Hepatocyte (in vitro differentiated cells): Measurements from ENCODE around the gene CYP3A7. TPM values are rescaled to one million over a fixed set of nuclear protein-coding genes. Genes with fewer than 3 reads are reported as not detected.
"Not testable (repeated sequence)": the region's sequence is repeated elsewhere in the genome, so short reads cannot be mapped to it uniquely, and the experiment has no call there.

ENCODE experiments used
- DNase-seq: peaks from one replicate; pipeline ENCODE4 v3.0.0-alpha.2; 2016; ENCODE audit warnings: low spot score
- H2AFZ ChIP-seq: fragments of 200-600 bp; sonication (generic); 2 replicates; pipeline ENCODE4 v1.6.0; 2016; ENCODE audit warnings: antibody characterized with exemption, mild to moderate bottlenecking
- H3K27ac ChIP-seq: fragments of 200-600 bp; sonication (generic); 2 replicates; pipeline ENCODE4 v1.5.1; 2016; ENCODE audit warnings: mild to moderate bottlenecking
- H3K27me3 ChIP-seq: fragments of 200-600 bp; sonication (generic); 2 replicates; pipeline ENCODE4 v1.6.1; 2016
- H3K36me3 ChIP-seq: fragments of 200-600 bp; sonication (generic); replicated peaks from 2 replicates; pipeline ENCODE4 v1.5.1; 2016; ENCODE audit warnings: low read depth; ENCODE audit not compliant: insufficient read depth
- H3K4me1 ChIP-seq: fragments of 200-600 bp; sonication (generic); 2 replicates; pipeline ENCODE4 v1.5.1; 2016; ENCODE audit warnings: mild to moderate bottlenecking, moderate library complexity; ENCODE audit not compliant: insufficient read depth
- H3K4me2 ChIP-seq: fragments of 200-600 bp; sonication (generic); 2 replicates; pipeline ENCODE4 v1.6.0; 2016
- H3K4me3 ChIP-seq: fragments of 200-600 bp; sonication (generic); 2 replicates; pipeline ENCODE4 v1.5.1; 2016; ENCODE audit warnings: mild to moderate bottlenecking
- H3K79me2 ChIP-seq: fragments of 200-600 bp; sonication (generic); 2 replicates; pipeline ENCODE4 v1.6.0; 2017; ENCODE audit warnings: mild to moderate bottlenecking
- H3K9me2 ChIP-seq: fragments of 200-600 bp; sonication (generic); replicated peaks from 2 replicates; pipeline ENCODE4 v1.6.0; 2017; ENCODE audit warnings: mild to moderate bottlenecking; ENCODE audit not compliant: insufficient read depth
- H3K9me3 ChIP-seq: fragments of 200-600 bp; sonication (generic); 2 replicates; pipeline ENCODE4 v1.5.1; 2016; ENCODE audit warnings: low read depth, mild to moderate bottlenecking
- H4K20me1 ChIP-seq: fragments of 200-600 bp; sonication (generic); 2 replicates; pipeline ENCODE4 v1.6.0; 2016; ENCODE audit warnings: mild to moderate bottlenecking; ENCODE audit not compliant: insufficient read depth, poor library complexity, severe bottlenecking
- EZH2 ChIP-seq: fragments of 200-600 bp; sonication (generic); IDR thresholded peaks from 2 replicates; pipeline ENCODE4 v1.6.1; 2016; ENCODE audit warnings: antibody characterized with exemption, mild to moderate bottlenecking, borderline replicate concordance
- EZH2phosphoT487 ChIP-seq: fragments of 200-600 bp; sonication (generic); IDR thresholded peaks from one replicate; pipeline ENCODE4 v1.6.1; 2018; ENCODE audit warnings: antibody characterized with exemption, mild to moderate bottlenecking, low read depth, moderate library complexity; ENCODE audit not compliant: unreplicated experiment, severe bottlenecking
- WGBS: methylation state at CpG from one replicate; pipeline ENCODE4 v1.1.6; 2016; ENCODE audit warnings: low lambda C conversion rate; ENCODE audit errors: missing lambda C conversion rate; 5-methylcytosine and 5-hydroxymethylcytosine counted together
- polyA plus RNA-seq: library from polyadenylated mRNA; unstranded; fragments of >200 nt; fragmentation: Nextera tagmentation; extraction: Ambion mirVana; gene quantifications from 2 replicates; pipeline ENCODE4 v1.2.1, GENCODE V29; 2016
- total RNA-seq: library from RNA; depleted of rRNA; stranded (reverse); fragments of >200 nt; gene quantifications from 2 replicates; pipeline ENCODE4 v1.2.3, GENCODE V29; 2014
- TF ChIP-seq, protein P1 (sequence below): fragments of 200-600 bp; sonication (generic); IDR thresholded peaks from 2 replicates; pipeline ENCODE4 v1.5.1; 2016; ENCODE audit warnings: antibody characterized with exemption, mild to moderate bottlenecking; ENCODE audit not compliant: poor library complexity

The CYP3A7 gene
- total and polyA plus RNA-seq, 2 experiments from 2014 or later, result 444 to 770 TPM

DNA sequence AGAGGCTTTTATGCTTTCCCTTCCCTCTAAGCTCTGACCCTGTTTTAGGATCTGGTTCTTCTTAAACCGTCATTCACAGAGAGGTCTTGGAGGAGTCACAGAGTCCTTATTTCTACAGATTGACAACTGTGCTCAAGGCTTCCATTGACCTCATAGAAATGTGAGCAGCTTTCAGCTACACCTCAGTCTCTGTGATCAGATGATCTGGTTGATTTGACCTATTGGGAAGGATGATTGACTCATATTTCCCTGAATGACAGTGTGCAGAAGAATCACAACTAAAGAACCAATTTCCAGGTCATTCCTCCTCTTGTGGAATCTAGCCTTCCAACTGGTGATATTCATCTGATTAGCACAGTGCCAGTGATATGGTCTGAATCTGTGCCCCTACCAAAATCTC is 45.6 kb upstream of the CYP3A7 start:
- H3K27me3 ChIP-seq, result no peaks in the 10 kb centered on the region

DNA sequence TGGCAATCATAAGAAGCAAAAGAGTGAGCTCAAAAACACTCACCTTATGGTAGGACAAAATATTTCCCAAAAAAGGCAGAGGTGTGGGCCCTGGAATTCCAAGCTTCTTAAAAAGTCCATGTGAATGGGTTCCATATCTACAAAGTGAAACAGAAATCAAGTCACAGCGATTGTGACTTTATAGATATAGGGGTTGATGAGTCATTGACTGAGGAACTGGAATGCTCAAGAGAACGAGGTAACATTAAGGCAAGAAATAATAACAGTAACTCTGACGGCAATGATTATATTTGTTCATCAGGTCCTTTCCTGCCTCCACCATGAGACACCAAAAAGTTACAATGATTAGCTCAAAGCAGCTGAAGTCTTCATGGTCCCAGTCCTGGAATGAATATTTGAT is 45.0 kb upstream of the CYP3A7 start:
- no peaks in the 10 kb centered on the region for H3K4me1 ChIP-seq
- no peaks in the 10 kb centered on the region for H3K9me2 ChIP-seq
- no peaks in the 10 kb centered on the region for H3K36me3 ChIP-seq
- H3K4me2 ChIP-seq, result no peak overlapping the region
- 84% methylated on average over 3 of the region's 3 CpGs for WGBS
- H3K9me3 ChIP-seq, result no peaks in the 10 kb centered on the region
- H3K4me3 ChIP-seq, result no peak overlapping the region
- no peak for DNase-seq
- H4K20me1 ChIP-seq, result no peaks in the 10 kb centered on the region
- no peaks in the 10 kb centered on the region for H3K79me2 ChIP-seq
- no peaks in the 10 kb centered on the region for H3K27me3 ChIP-seq
- no peak overlapping the region for H3K27ac ChIP-seq
- no peak overlapping the region for H2AFZ ChIP-seq
- TF ChIP-seq EZH2 (no peak), EZH2phosphoT487 (no peak)
- TF ChIP-seq, protein P1, sequence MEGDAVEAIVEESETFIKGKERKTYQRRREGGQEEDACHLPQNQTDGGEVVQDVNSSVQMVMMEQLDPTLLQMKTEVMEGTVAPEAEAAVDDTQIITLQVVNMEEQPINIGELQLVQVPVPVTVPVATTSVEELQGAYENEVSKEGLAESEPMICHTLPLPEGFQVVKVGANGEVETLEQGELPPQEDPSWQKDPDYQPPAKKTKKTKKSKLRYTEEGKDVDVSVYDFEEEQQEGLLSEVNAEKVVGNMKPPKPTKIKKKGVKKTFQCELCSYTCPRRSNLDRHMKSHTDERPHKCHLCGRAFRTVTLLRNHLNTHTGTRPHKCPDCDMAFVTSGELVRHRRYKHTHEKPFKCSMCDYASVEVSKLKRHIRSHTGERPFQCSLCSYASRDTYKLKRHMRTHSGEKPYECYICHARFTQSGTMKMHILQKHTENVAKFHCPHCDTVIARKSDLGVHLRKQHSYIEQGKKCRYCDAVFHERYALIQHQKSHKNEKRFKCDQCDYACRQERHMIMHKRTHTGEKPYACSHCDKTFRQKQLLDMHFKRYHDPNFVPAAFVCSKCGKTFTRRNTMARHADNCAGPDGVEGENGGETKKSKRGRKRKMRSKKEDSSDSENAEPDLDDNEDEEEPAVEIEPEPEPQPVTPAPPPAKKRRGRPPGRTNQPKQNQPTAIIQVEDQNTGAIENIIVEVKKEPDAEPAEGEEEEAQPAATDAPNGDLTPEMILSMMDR, result no peak

More for the DNA sequence above, 45.6 kb upstream of the CYP3A7 start:
- Histone ChIP-seq H3K4me1 (no peaks in the 10 kb centered on the region), H4K20me1 (no peaks in the 10 kb centered on the region), H3K27ac (no peak overlapping the region), H3K9me2 (no peaks in the 10 kb centered on the region), H3K79me2 (no peaks in the 10 kb centered on the region), H3K4me2 (no peak overlapping the region), H3K4me3 (no peak overlapping the region), H2AFZ (no peak overlapping the region), H3K9me3 (no peaks in the 10 kb centered on the region), H3K36me3 (no peaks in the 10 kb centered on the region)
- DNase-seq, result no peak
- TF ChIP-seq EZH2, result no peak
- TF ChIP-seq, protein P1, result no peak
- no peak for TF ChIP-seq EZH2phosphoT487
- WGBS, result 82% methylated on average over 1 of the region's 1 CpG

DNA sequence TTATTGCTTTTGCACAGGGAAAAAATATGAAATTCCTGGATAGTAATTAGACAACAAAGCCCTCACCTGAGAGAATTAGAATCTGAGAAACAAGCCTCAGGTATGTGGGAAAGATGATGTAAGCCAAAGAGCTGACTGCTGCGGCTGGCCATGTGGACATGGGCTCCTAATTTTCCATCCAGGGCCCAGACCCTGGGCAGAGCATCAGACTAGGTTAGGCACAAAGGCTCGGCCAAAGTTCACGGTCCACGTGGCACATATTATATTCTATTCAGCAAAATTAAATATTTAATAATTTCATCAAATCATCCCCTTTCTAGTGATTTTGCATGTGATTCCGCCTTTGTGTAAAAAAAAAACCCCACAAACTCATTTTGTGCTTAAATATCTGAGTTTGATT is 43.9 kb upstream of the CYP3A7 start:
- Histone ChIP-seq H3K9me3 (no peaks in the 10 kb centered on the region), H3K36me3 (no peaks in the 10 kb centered on the region), H3K9me2 (no peaks in the 10 kb centered on the region), H4K20me1 (no peaks in the 10 kb centered on the region), H2AFZ (no peak overlapping the region), H3K4me1 (no peaks in the 10 kb centered on the region), H3K4me3 (no peak overlapping the region), H3K27me3 (no peaks in the 10 kb centered on the region), H3K4me2 (no peak overlapping the region), H3K27ac (no peak overlapping the region), H3K79me2 (no peaks in the 10 kb centered on the region)
- no peak for DNase-seq
- TF ChIP-seq, protein P1, result no peak
- no peak for TF ChIP-seq EZH2phosphoT487
- TF ChIP-seq EZH2, result no peak
- WGBS, result 82% methylated on average over 5 of the region's 5 CpGs

DNA sequence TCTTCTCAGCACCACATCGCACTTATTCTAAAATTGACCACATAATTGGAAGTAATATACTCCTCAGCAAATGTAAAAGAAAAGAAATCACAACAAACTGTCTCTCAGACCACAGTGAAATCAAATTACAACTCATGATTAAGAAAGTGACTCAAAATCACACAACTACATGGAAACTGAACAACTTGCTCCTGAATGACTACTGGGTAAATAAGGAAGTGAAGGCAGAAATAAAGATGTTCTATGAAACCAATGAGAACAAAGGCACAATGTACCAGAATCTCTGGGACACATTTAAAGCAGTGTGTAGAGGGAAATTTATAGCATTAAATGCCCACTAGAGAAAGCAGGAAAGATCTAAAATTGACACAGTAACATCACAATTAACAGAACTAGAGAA is 38.4 kb upstream of the CYP3A7 start:
- H4K20me1 ChIP-seq, DNase-seq, H2AFZ ChIP-seq, H3K27me3 ChIP-seq, H3K9me3 ChIP-seq, H3K9me2 ChIP-seq, H3K4me2 ChIP-seq, H3K4me3 ChIP-seq, H3K79me2 ChIP-seq, H3K4me1 ChIP-seq, H3K36me3 ChIP-seq: not testable (repeated sequence)
- WGBS, result 76% methylated on average over 1 of the region's 1 CpG
- peak overlapping the region; percentile 70 for H3K27ac ChIP-seq
